ENCODE measurements around the gene IGSF21. TPM values are rescaled to one million over a fixed set of nuclear protein-coding genes. Genes with fewer than 3 reads are reported as not detected.
A peak's percentile ranks its signal among the peaks of the same experiment; 100 is the strongest.

The IGSF21 gene
- total and polyA plus RNA-seq, 2 of the 8 experiments (the other 6 are each of a cell fraction or from before 2014, with no cell fraction given) = 22.5 to 28.5 TPM

GRCh38 chr1:18324246-18324645, 216.6 kb downstream of the IGSF21 start:
- Histone ChIP-seq H2BK15ac (ENCODE audit: low read length) (no peak overlapping the region), H3K4me1 (replicated peaks in 1 of 4; ENCODE audit: control insufficient read depth in 3 of 4, insufficient read depth in 4 of 4, low read length in 3 of 4) (peaks cover 0 to 6% (median 2%) of the 10 kb centered on the region in 4 experiments; a peak in 4 of 7 replicates), H3K4ac (replicated peaks; ENCODE audit: insufficient read length, low read depth, low read length) (no peak overlapping the region), H3K27me3 (replicated peaks in 1 of 4; ENCODE audit: control insufficient read depth in 3 of 4, extremely low read depth in 1 of 4, insufficient read depth in 3 of 4, low read length in 3 of 4) (peaks cover 0 to 8% (median 5%) of the 10 kb centered on the region in 4 experiments; a peak in 5 of 7 replicates), H4K8ac (ENCODE audit: extremely low read depth, insufficient read depth, low read length) (no peak overlapping the region), H3K9ac (replicated peaks in 1 of 4; ENCODE audit: extremely low read depth in 1 of 4, low read depth in 3 of 4, low read length in 3 of 4) (no peak overlapping the region), H3K27ac (ENCODE audit: low read depth, low read length) (no peak overlapping the region), H2AFZ (ENCODE audit: low read length) (no peak overlapping the region), H3K79me1 (ENCODE audit: low read depth, low read length) (no peaks in the 10 kb centered on the region), H2BK120ac (replicated peaks; ENCODE audit: low read depth, low read length) (no peak overlapping the region), H3K4me2 (ENCODE audit: insufficient read depth in 1 of 2, low read depth in 2 of 2, low read length in 2 of 2) (no peak overlapping the region), H3K4me3 (ENCODE audit: extremely low read depth in 1 of 4, insufficient read depth in 2 of 4, low read depth in 3 of 4, low read length in 4 of 4) (no peak overlapping the region), H2BK20ac (ENCODE audit: low read length) (no peak overlapping the region), H3K9me3 (ENCODE audit: insufficient read depth in 2 of 2, low read depth in 1 of 2, low read length in 1 of 2) (no peaks in the 10 kb centered on the region), H4K5ac (ENCODE audit: insufficient read length, low read depth, low read length) (no peak overlapping the region), H3K23me2 (ENCODE audit: low read depth, low read length) (no peaks in the 10 kb centered on the region), H2BK12ac (ENCODE audit: low read depth, low read length) (0 out of 2 replicates have a peak overlapping the region, but pooled peaks have one; percentile 19), H3K18ac (ENCODE audit: extremely low read depth, low read length) (no peak overlapping the region), H2AK5ac (ENCODE audit: low read depth, low read length) (no peak overlapping the region), H4K91ac (replicated peaks; ENCODE audit: insufficient read length, low read length) (no peak overlapping the region), H3K79me2 (ENCODE audit: control insufficient read depth in 1 of 2, insufficient read depth in 2 of 2, low read length in 2 of 2) (no peaks in the 10 kb centered on the region), H3K36me3 (ENCODE audit: control insufficient read depth in 2 of 4, insufficient read depth in 4 of 4, low read length in 3 of 4) (no peaks in the 10 kb centered on the region), H3K14ac (ENCODE audit: insufficient read length) (no peak overlapping the region), H3K56ac (replicated peaks; ENCODE audit: insufficient read length, low read depth, low read length) (no peak overlapping the region), H3K23ac (ENCODE audit: insufficient read length) (no peak overlapping the region), H4K20me1 (replicated peaks in 1 of 2; ENCODE audit: control insufficient read depth in 1 of 2, insufficient read depth in 2 of 2, low read length in 2 of 2) (no peaks in the 10 kb centered on the region), H2BK5ac (ENCODE audit: low read depth, low read length) (no peak overlapping the region)
- DNase-seq (ENCODE audit: low read depth in 1 of 2, low spot score in 2 of 2) (peak in 1 of 2 experiments; percentile 76), FAIRE-seq (peak; percentile 57)
- WGBS, 2 experiments (ENCODE audit: extremely low coverage in 1 of 2, insufficient coverage in 1 of 2, insufficient read length in 1 of 2, insufficient replicate concordance in 2 of 2, low coverage in 1 of 2, low lambda C conversion rate in 2 of 2, missing lambda C conversion rate in 1 of 2) = 87% methylated on average over 10 of the region's 10 CpGs; no CpG with 5 or more reads in 1 of the 2 experiments
- no peak for TF ChIP-seq HDAC2 (IDR thresholded peaks at IDR 0.05; ENCODE audit: borderline replicate concordance in 1 of 2, low read depth in 2 of 2, low read length in 2 of 2)
- peak; percentile 89 for TF ChIP-seq YY1 (IDR thresholded peaks at IDR 0.05; ENCODE audit: low read depth, low read length)
- no peak for TF ChIP-seq JUN (IDR thresholded peaks at IDR 0.05; ENCODE audit: low read depth, low read length)
- peak; percentile 53 to 72 (median 56) for TF ChIP-seq CTCF (IDR thresholded peaks at IDR 0.05; ENCODE audit: control extremely low read depth in 1 of 3, insufficient read depth in 1 of 3, low read depth in 1 of 3, low read length in 3 of 3)
- TF ChIP-seq HDAC6 (IDR thresholded peaks at IDR 0.05; ENCODE audit: low read depth, low read length) = no peak
- TF ChIP-seq RAD21 (IDR thresholded peaks at IDR 0.05 in 1 of 2, conservative IDR thresholded peaks at IDR 0.05 in 1 of 2; ENCODE audit: low read depth in 2 of 2, low read length in 2 of 2) = peak; percentile 27 to 54
- TF ChIP-seq CBX8 (IDR thresholded peaks at IDR 0.05; ENCODE audit: borderline replicate concordance, low read depth, low read length) = no peak
- TF ChIP-seq SP1 (IDR thresholded peaks at IDR 0.05; ENCODE audit: low read depth, low read length) = no peak
- TF ChIP-seq SP2 (IDR thresholded peaks at IDR 0.05; ENCODE audit: low read length) = no peak
- no peak for TF ChIP-seq BACH1 (IDR thresholded peaks at IDR 0.05; ENCODE audit: low read length)
- POLR2A ChIA-PET (ENCODE audit: partially characterized antibody) = interaction anchor here (1.1 to 2.8 kb wide), 3 partner anchors 8 to 91 kb away, joined by 3 to 6 read pairs (median 4); no protein-coding TSS in a partner anchor
- CTCF ChIA-PET (ENCODE audit: partially characterized antibody) = interaction anchor here (0.5 to 12.2 kb wide), 37 partner anchors 9 to 401 kb away, joined by 3 to 132 read pairs (median 5); partner anchors contain the start of gene KLHDC7A
